Heart left ventricle (tissue), 13 donors: ENCODE data around the gene NDUFB11.

Source experiments
- CTCF ChIP-seq, 12 donors: fragments of 200-600 bp; sonication (generic) in 4 of 12; IDR thresholded peaks; one replicate each; pipeline versions ENCODE4 v1.5.0 to v1.8.0; 2018 to 2022; ENCODE audit warnings: antibody characterized with exemption in 12 of 12, mild to moderate bottlenecking in 5 of 12
- POLR2A ChIP-seq, 2 donors: fragments of 450-650 bp; IDR thresholded peaks; one replicate each; pipeline ENCODE4 v1.6.1; 2017; ENCODE audit warnings: antibody characterized with exemption in 2 of 2, mild to moderate bottlenecking in 2 of 2, moderate library complexity in 2 of 2
- donor health status: ischemic (EF 13 %, LVEDD 7.1; RV severe dilation, severe dysfunction).
- donor health status: DM: no; HTN: yes; CAD: no.
- donor health status: DM: no; HTN: no; CAD: no.
- donor health status: ischemic (EF 25% LVEDD 6.9; RV normal size, moderate dysfunction).
- donor health status: ischemic (EF 25% LVEDD 5.7; RV mildly dilated, moderate dysfunction).
- donor health status: ischemic (EF 35%, LVEDD 5.7; RV mildly dilated, moderate dysfunction).
- donor health status: nonischemic (EF 11% LVEDD 7.7; RV severe dilation, severe dysfunction).
- donor health status: DM: yes; HTN: yes; CAD: no.
- donor health status: PGD.
- donor health status: ischemic (EF 29% LVEDD 5.4; RV normal size, mild dysfunction).
- donor health status: nonischemic (EF 23%, LVEDD 6.1; RV moderate dilation, normal function).

DNA sequence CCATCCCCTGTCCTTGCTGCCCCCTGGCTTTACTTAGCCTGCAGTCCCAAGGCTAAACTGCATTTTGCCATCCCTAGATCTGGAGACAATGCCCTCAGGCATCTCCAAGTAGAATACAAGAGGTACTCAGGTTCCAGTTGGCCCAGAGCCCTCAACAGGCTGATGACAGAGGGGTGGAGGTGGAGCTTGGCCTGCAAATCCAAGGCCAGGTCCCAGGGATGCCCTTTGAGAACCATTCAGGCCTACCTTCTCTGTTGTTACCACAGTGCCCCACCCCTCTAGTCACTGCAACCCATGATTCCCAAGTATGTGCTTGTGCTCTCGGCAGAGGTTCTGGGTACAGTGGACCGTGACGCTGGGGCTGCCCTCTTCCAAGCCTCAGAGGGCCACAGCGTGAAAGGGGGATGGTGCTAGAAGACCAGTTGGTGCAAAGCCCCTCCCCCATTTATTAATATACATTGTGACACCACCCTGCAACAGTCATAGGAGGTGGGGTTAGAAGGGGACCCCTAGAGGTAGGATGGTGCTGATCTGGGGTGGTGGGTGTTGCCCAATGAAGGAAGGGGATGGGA is 42.7 kb upstream of the NDUFB11 start:
- TF ChIP-seq CTCF (IDR thresholded peaks at IDR 0.05) (no peak), POLR2A (IDR thresholded peaks at IDR 0.05) (no peak)
